Prostate gland (tissue), 2 donors: ENCODE data around the gene EPB41L4A.

Experiments used
- CTCF ChIP-seq, 4 experiments: fragments of 200-600 bp in 2 of 4; fragments of 450-650 bp in 2 of 4; sonication (generic) in 2 of 4; IDR thresholded peaks; 1 replicate in 3 of 4; 2 replicates in 1 of 4; pipeline ENCODE4 v1.5.1; 2016 to 2019; ENCODE audit warnings: antibody characterized with exemption in 4 of 4, mild to moderate bottlenecking in 2 of 4, moderate library complexity in 2 of 4
- POLR2AphosphoS5 ChIP-seq: sonication (generic); formaldehyde crosslinking; IDR thresholded peaks from one replicate; pipeline ENCODE4 v1.6.1; 2017; ENCODE audit warnings: antibody characterized with exemption

- no peak for TF ChIP-seq CTCF (IDR thresholded peaks at IDR 0.05)
- TF ChIP-seq POLR2AphosphoS5, result no peak
These were observed 192.9 kb downstream of the EPB41L4A start for GRCh38 chr5:112226215-112226614.
